Measurements from ENCODE around the gene FRMD4B.

Gene FRMD4B

GRCh38 chr3:69145688-69146087 is 240.2 kb downstream of the FRMD4B start:
- TF ChIP-seq GATA3 (IDR thresholded peaks at IDR 0.05; ENCODE audit: low read depth, low read length) (no peak), GATA2 (IDR thresholded peaks at IDR 0.05; ENCODE audit: low read depth, low read length) (no peak)

GRCh38 chr3:69144631-69145245 is 241.2 kb downstream of the FRMD4B start:
- TF ChIP-seq GATA3 (IDR thresholded peaks at IDR 0.05; ENCODE audit: low read depth, low read length) (no peak), GATA2 (IDR thresholded peaks at IDR 0.05; ENCODE audit: low read depth, low read length) (no peak)

- TF ChIP-seq GATA2 (IDR thresholded peaks at IDR 0.05; ENCODE audit: low read depth, low read length) (no peak), GATA3 (IDR thresholded peaks at IDR 0.05; ENCODE audit: low read depth, low read length) (no peak)
Measured at GRCh38 chr3:69143612-69144011, 242.3 kb downstream of the FRMD4B start.

- no peak for TF ChIP-seq GATA3 (IDR thresholded peaks at IDR 0.05; ENCODE audit: low read depth, low read length)
- no peak for TF ChIP-seq GATA2 (IDR thresholded peaks at IDR 0.05; ENCODE audit: low read depth, low read length)
Measured at GRCh38 chr3:69142797-69143454, 243.0 kb downstream of the FRMD4B start.

- TF ChIP-seq GATA3 (IDR thresholded peaks at IDR 0.05; ENCODE audit: low read depth, low read length) (no peak), GATA2 (IDR thresholded peaks at IDR 0.05; ENCODE audit: low read depth, low read length) (no peak)
Measured at GRCh38 chr3:69142090-69142489, 243.8 kb downstream of the FRMD4B start.

- no peak for TF ChIP-seq GATA3 (IDR thresholded peaks at IDR 0.05; ENCODE audit: low read depth, low read length)
- TF ChIP-seq GATA2 (IDR thresholded peaks at IDR 0.05; ENCODE audit: low read depth, low read length): no peak
Measured at GRCh38 chr3:69141313-69141712, 244.6 kb downstream of the FRMD4B start.

GRCh38 chr3:69137412-69137811 is 248.5 kb downstream of the FRMD4B start:
- no peak for TF ChIP-seq GATA2 (IDR thresholded peaks at IDR 0.05; ENCODE audit: low read depth, low read length)
- TF ChIP-seq GATA3 (IDR thresholded peaks at IDR 0.05; ENCODE audit: low read depth, low read length): no peak

- TF ChIP-seq GATA2 (IDR thresholded peaks at IDR 0.05; ENCODE audit: low read depth, low read length) (no peak), GATA3 (IDR thresholded peaks at IDR 0.05; ENCODE audit: low read depth, low read length) (no peak)
Measured at GRCh38 chr3:69137005-69137404, 248.9 kb downstream of the FRMD4B start.

- TF ChIP-seq GATA3 (IDR thresholded peaks at IDR 0.05; ENCODE audit: low read depth, low read length) (no peak), GATA2 (IDR thresholded peaks at IDR 0.05; ENCODE audit: low read depth, low read length) (no peak)
Measured at GRCh38 chr3:69130689-69131088, 255.2 kb downstream of the FRMD4B start.

- no peak for TF ChIP-seq GATA2 (IDR thresholded peaks at IDR 0.05; ENCODE audit: low read depth, low read length)
- TF ChIP-seq GATA3 (IDR thresholded peaks at IDR 0.05; ENCODE audit: low read depth, low read length): no peak
Measured at GRCh38 chr3:69129531-69129930, 256.4 kb downstream of the FRMD4B start.

- TF ChIP-seq GATA3 (IDR thresholded peaks at IDR 0.05; ENCODE audit: low read depth, low read length) (no peak), GATA2 (IDR thresholded peaks at IDR 0.05; ENCODE audit: low read depth, low read length) (no peak)
Measured at GRCh38 chr3:69128509-69128908, 257.4 kb downstream of the FRMD4B start.

GRCh38 chr3:69126999-69127398 is 258.9 kb downstream of the FRMD4B start:
- TF ChIP-seq GATA3 (IDR thresholded peaks at IDR 0.05; ENCODE audit: low read depth, low read length) (no peak), GATA2 (IDR thresholded peaks at IDR 0.05; ENCODE audit: low read depth, low read length) (no peak)

GRCh38 chr3:69126216-69126615 is 259.7 kb downstream of the FRMD4B start:
- TF ChIP-seq GATA2 (IDR thresholded peaks at IDR 0.05; ENCODE audit: low read depth, low read length): no peak
- TF ChIP-seq GATA3 (IDR thresholded peaks at IDR 0.05; ENCODE audit: low read depth, low read length): no peak

GRCh38 chr3:69122403-69122802 is 263.5 kb downstream of the FRMD4B start, which contains the start of gene LMOD3:
TSS of gene LMOD3 (minus strand) at chr3:69122595. CDS start at chr3:69122386, 209 bp downstream.
- TF ChIP-seq GATA3 (IDR thresholded peaks at IDR 0.05; ENCODE audit: low read depth, low read length) (no peak), GATA2 (IDR thresholded peaks at IDR 0.05; ENCODE audit: low read depth, low read length) (no peak)

- TF ChIP-seq GATA3 (IDR thresholded peaks at IDR 0.05; ENCODE audit: low read depth, low read length) (no peak), GATA2 (IDR thresholded peaks at IDR 0.05; ENCODE audit: low read depth, low read length) (no peak)
Measured at GRCh38 chr3:69121950-69122349, 263.9 kb downstream of the FRMD4B start.
